Natural killer cell treated with Interleukin-12 subunit alpha and Interleukin-12 subunit beta and Interleukin-15 and Interleukin-18, amount 100 ng/mL, for 72 hours (primary cell): ENCODE data around the gene RALGDS. TPM values are rescaled to one million over a fixed set of nuclear protein-coding genes. Genes with fewer than 3 reads are reported as not detected.
A peak's percentile ranks its signal among the peaks of the same experiment; 100 is the strongest.

Experiments
- ATAC-seq, 2 donors: fragments of 150-1000 bp; cut with Tn5 transposase in 1 of 2; sonication (Bioruptor Pico), chemical (Tn5 transposase) in 1 of 2; 2 replicates each; pipeline ENCODE4 v1.10.0; 2021
- DNase-seq: peaks from one replicate; pipeline ENCODE4 v3.0.0; 2022; ENCODE audit warnings: low spot score
- H3K27ac Mint-ChIP-seq, 2 donors: 1 replicate in 1 of 2; 2 replicates in 1 of 2; pipeline ENCODE4 v1.8.0; 2022; ENCODE audit warnings: mixed read lengths in 2 of 2, mild to moderate bottlenecking in 1 of 2, moderate library complexity in 1 of 2
- H3K27me3 Mint-ChIP-seq, 2 donors: 1 replicate in 1 of 2; 2 replicates in 1 of 2; pipeline ENCODE4 v1.8.0; 2022; ENCODE audit warnings: mixed read lengths in 2 of 2
- H3K36me3 Mint-ChIP-seq: one replicate; pipeline ENCODE4 v1.8.0; 2022; ENCODE audit warnings: mixed read lengths
- H3K4me1 Mint-ChIP-seq, 2 donors: 1 replicate in 1 of 2; 2 replicates in 1 of 2; pipeline ENCODE4 v1.8.0; 2022; ENCODE audit warnings: low read depth in 2 of 2, mixed read lengths in 2 of 2, mild to moderate bottlenecking in 1 of 2
- H3K4me3 Mint-ChIP-seq: one replicate; pipeline ENCODE4 v1.8.0; 2022; ENCODE audit warnings: mixed read lengths
- H3K9me3 Mint-ChIP-seq: 2 replicates; pipeline ENCODE4 v1.8.0; 2022; ENCODE audit warnings: mixed read lengths
- total RNA-seq, 2 donors: library from RNA; stranded (reverse); gene quantifications; one replicate each; pipeline ENCODE4 v1.2.3, GENCODE V29; 2022

RALGDS gene
- total RNA-seq, 2 donors from 2014 or later, result 138 to 159 TPM

DNA sequence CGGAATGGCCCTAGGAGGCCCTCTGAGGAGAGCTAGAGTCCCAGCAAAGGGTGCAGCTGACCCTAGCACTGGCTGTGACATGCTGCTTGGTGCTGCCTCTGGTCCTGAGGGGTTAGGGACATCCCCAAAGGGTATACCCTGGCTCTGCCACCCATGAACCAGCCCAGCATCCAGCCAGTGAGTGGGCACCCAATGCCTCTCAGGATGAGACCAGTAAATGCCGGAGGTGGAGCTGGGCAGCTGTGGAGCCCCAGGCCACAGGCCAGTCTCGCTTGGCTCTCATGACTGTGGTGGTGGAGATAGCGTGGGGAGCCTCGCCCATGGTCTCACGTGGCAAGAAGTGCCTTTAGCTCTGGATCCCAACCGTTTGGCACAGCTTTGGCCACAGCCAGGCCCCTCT lies 63.0 kb downstream of the RALGDS start:
- ATAC-seq, result no peak
- H3K9me3 Mint-ChIP-seq, result no peaks in the 10 kb centered on the region
- H3K27ac Mint-ChIP-seq, result peak overlapping the region in 1 of 2 donors; percentile 62
- H3K36me3 Mint-ChIP-seq, result no peaks in the 10 kb centered on the region
- H3K4me1 Mint-ChIP-seq, result peaks cover 21 to 23% of the 10 kb centered on the region in 2 donors
- H3K4me3 Mint-ChIP-seq, result no peak overlapping the region
- H3K27me3 Mint-ChIP-seq, result no peaks in the 10 kb centered on the region
- no peak for DNase-seq

DNA sequence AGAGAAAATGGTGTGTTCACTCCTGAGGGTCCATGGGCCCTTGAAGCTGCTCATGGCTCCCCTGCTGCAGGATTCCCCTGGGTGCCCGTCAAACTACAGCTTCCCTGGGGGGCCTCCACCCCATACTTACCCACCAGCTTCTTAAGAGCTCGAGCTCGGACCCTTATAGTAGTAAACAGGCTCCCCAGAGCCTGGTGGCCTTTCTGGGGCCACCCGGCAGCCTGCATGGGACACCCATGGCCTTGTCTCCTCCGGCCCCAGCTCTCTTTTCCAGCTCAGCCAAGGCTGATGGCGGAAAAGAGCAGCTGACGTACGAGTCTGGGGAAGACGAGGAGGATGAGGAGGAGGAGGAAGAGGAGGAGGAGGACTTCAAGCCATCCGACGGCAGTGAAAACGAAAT lies 63.5 kb downstream of the RALGDS start:
- Mint-ChIP-seq H3K4me1 (peaks cover 21 to 23% of the 10 kb centered on the region in 2 donors), H3K27ac (peak overlapping the region in 1 of 2 donors; percentile 62), H3K9me3 (no peaks in the 10 kb centered on the region), H3K36me3 (no peaks in the 10 kb centered on the region), H3K27me3 (no peaks in the 10 kb centered on the region), H3K4me3 (no peak overlapping the region)
- ATAC-seq (no peak), DNase-seq (no peak)

DNA sequence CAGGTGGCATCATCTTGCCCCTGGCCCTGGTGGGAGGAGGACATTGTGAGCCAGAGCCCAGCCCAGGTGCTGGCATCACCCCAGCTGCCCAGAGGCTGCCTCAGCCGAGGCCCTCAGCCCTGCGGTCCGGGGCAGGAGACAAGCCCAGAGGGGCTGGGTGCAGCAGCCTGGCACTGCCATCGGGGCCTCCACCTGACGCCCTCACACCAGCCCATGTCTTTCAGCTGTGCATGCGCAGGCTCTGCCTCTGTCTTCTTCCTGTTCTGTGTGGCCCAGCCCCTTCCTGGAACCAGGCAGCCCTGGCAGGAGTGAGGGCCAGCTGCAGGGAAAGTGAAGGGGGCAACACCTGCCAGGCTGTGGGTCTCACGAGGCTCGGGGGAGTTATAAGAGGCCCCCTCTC lies 64.0 kb downstream of the RALGDS start:
- H3K4me3 Mint-ChIP-seq, result no peak overlapping the region
- no peaks in the 10 kb centered on the region for H3K36me3 Mint-ChIP-seq
- DNase-seq (no peak), ATAC-seq (peak in 1 of 2 donors; percentile 18)
- H3K9me3 Mint-ChIP-seq, result no peaks in the 10 kb centered on the region
- no peaks in the 10 kb centered on the region for H3K27me3 Mint-ChIP-seq
- H3K27ac Mint-ChIP-seq, result no peak overlapping the region
- H3K4me1 Mint-ChIP-seq, result peaks cover 21 to 23% of the 10 kb centered on the region in 2 donors

- no peak overlapping the region for H3K4me3 Mint-ChIP-seq
- no peaks in the 10 kb centered on the region for H3K36me3 Mint-ChIP-seq
- H3K9me3 Mint-ChIP-seq, result no peaks in the 10 kb centered on the region
- ATAC-seq, result no peak
- H3K4me1 Mint-ChIP-seq, result peaks cover 21 to 23% of the 10 kb centered on the region in 2 donors
- DNase-seq, result no peak
- H3K27ac Mint-ChIP-seq, result no peak overlapping the region
- no peaks in the 10 kb centered on the region for H3K27me3 Mint-ChIP-seq
These were observed 64.5 kb downstream of the RALGDS start for GRCh38 chr9:133056533-133056932.

GRCh38 chr9:133055788-133056420 lies 65.1 kb downstream of the RALGDS start:
- no peak overlapping the region for H3K4me3 Mint-ChIP-seq
- H3K4me1 Mint-ChIP-seq, result peaks cover 21 to 23% of the 10 kb centered on the region in 2 donors
- ATAC-seq (no peak), DNase-seq (no peak)
- H3K27me3 Mint-ChIP-seq, result no peaks in the 10 kb centered on the region
- no peak overlapping the region for H3K27ac Mint-ChIP-seq
- H3K9me3 Mint-ChIP-seq, result no peaks in the 10 kb centered on the region
- no peaks in the 10 kb centered on the region for H3K36me3 Mint-ChIP-seq

DNA sequence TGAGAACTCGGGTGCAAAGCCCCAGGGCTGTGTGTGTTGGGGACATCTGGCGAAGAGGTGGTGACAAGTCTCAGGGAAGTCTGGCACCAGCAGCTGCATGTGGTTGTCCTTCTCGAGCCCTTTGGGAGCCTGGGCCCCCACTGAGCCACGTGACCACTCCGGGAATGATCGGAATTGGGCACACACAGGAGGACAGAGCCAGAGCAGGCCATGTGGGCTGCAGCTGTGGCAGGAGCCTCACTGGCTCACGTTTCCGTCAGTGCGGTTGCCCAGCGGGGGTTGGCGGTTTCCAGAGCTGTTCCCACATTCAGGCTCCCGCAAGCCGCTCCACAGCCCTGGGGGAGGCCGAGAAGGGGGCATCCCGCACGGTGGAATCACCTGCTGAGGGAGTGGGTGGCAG lies 66.1 kb downstream of the RALGDS start:
- Mint-ChIP-seq H3K4me3 (no peak overlapping the region), H3K27me3 (no peaks in the 10 kb centered on the region), H3K27ac (no peak overlapping the region), H3K36me3 (no peaks in the 10 kb centered on the region), H3K9me3 (no peaks in the 10 kb centered on the region), H3K4me1 (peaks cover 20 to 21% of the 10 kb centered on the region in 2 donors)
- ATAC-seq (no peak), DNase-seq (no peak)

- Mint-ChIP-seq H3K4me3 (no peak overlapping the region), H3K4me1 (peaks cover 14 to 15% of the 10 kb centered on the region in 2 donors), H3K9me3 (no peaks in the 10 kb centered on the region), H3K27me3 (no peaks in the 10 kb centered on the region), H3K27ac (no peak overlapping the region), H3K36me3 (no peaks in the 10 kb centered on the region)
- DNase-seq, result no peak
- no peak for ATAC-seq
These were observed 66.7 kb downstream of the RALGDS start for GRCh38 chr9:133054194-133054890.

- no peak overlapping the region for H3K4me3 Mint-ChIP-seq
- no peaks in the 10 kb centered on the region for H3K9me3 Mint-ChIP-seq
- no peak for ATAC-seq
- H3K4me1 Mint-ChIP-seq, result no peaks in the 10 kb centered on the region
- H3K36me3 Mint-ChIP-seq, result no peaks in the 10 kb centered on the region
- no peak overlapping the region for H3K27ac Mint-ChIP-seq
- no peaks in the 10 kb centered on the region for H3K27me3 Mint-ChIP-seq
- DNase-seq, result no peak
These were observed 69.0 kb downstream of the RALGDS start for GRCh38 chr9:133051966-133052539.

- no peaks in the 10 kb centered on the region for H3K4me1 Mint-ChIP-seq
These were observed 69.6 kb downstream of the RALGDS start for GRCh38 chr9:133051281-133051900.

GRCh38 chr9:133050781-133051180 lies 70.3 kb downstream of the RALGDS start:
- H3K4me1 Mint-ChIP-seq, result no peaks in the 10 kb centered on the region
- no peak for ATAC-seq
- DNase-seq, result no peak
- H3K4me3 Mint-ChIP-seq, result no peak overlapping the region
- H3K27me3 Mint-ChIP-seq, result no peaks in the 10 kb centered on the region
- no peaks in the 10 kb centered on the region for H3K36me3 Mint-ChIP-seq
- H3K9me3 Mint-ChIP-seq, result no peaks in the 10 kb centered on the region
- no peak overlapping the region for H3K27ac Mint-ChIP-seq

More at GRCh38 chr9:133051281-133051900, 69.6 kb downstream of the RALGDS start:
- Mint-ChIP-seq H3K4me3 (no peak overlapping the region), H3K36me3 (no peaks in the 10 kb centered on the region), H3K27ac (no peak overlapping the region), H3K9me3 (no peaks in the 10 kb centered on the region), H3K27me3 (no peaks in the 10 kb centered on the region)
- ATAC-seq, result peak in 1 of 2 donors; percentile 13
- DNase-seq, result no peak

GRCh38 chr9:133050142-133050541 lies 70.9 kb downstream of the RALGDS start:
- H3K27ac Mint-ChIP-seq, result no peak overlapping the region
- H3K4me1 Mint-ChIP-seq, result no peaks in the 10 kb centered on the region
- H3K27me3 Mint-ChIP-seq, result no peaks in the 10 kb centered on the region
- no peaks in the 10 kb centered on the region for H3K9me3 Mint-ChIP-seq
- ATAC-seq, result no peak
- H3K4me3 Mint-ChIP-seq, result no peak overlapping the region
- DNase-seq, result no peak
- H3K36me3 Mint-ChIP-seq, result no peaks in the 10 kb centered on the region

DNA sequence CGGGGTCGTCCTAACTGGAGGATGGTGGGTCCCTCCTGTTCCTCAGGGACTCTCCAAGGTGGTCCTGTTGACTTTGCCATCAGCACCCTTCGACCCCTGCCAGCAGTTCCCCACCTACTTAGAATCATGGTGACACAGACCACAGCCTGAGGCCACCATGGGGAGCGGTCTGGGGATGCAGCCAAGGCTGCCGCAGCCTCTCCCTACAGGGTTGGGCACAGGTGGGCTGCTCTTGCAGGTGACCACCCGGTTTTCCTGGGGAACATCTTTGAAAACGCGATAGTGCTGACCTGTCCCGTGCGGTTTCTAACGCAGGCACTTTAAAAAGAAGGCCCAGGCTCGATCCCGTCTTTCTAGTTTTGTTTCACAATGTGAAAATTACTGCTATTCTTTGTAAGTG lies 72.0 kb downstream of the RALGDS start:
- ATAC-seq (no peak), DNase-seq (no peak)
- Mint-ChIP-seq H3K9me3 (no peaks in the 10 kb centered on the region), H3K4me3 (no peak overlapping the region), H3K27ac (no peak overlapping the region), H3K36me3 (no peaks in the 10 kb centered on the region), H3K4me1 (no peaks in the 10 kb centered on the region), H3K27me3 (no peaks in the 10 kb centered on the region)

DNA sequence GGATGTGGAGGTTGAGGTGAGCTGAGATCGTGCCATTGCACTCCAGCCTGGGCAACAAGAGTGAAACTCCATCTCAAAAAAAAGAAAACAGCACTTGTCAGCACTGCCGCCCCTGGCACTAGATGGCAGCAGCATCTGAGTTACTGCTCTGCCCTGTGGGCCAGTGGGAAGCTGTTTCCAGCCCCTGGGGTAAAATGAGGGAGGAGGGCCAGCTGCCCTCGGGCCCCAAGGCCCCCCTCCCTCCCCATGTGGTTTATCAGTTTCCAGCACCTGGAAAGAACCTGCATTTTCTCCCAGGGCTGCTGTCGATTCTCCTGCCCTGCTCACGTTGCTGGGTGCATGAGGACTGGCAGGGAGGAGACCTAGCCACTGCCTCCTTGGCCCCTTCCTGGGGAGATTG lies 72.4 kb downstream of the RALGDS start:
- Mint-ChIP-seq H3K27ac (no peak overlapping the region), H3K36me3 (no peaks in the 10 kb centered on the region)

More for the DNA sequence above, 72.4 kb downstream of the RALGDS start:
- H3K9me3 Mint-ChIP-seq, result no peaks in the 10 kb centered on the region
- peak; percentile 39 to 61 for ATAC-seq
- H3K4me3 Mint-ChIP-seq, result no peak overlapping the region
- H3K27me3 Mint-ChIP-seq, result no peaks in the 10 kb centered on the region
- no peaks in the 10 kb centered on the region for H3K4me1 Mint-ChIP-seq
- DNase-seq, result no peak
